ENCODE measurements around the gene NUP37.
"Not testable (repeated sequence)": the region's sequence is repeated elsewhere in the genome, so short reads cannot be mapped to it uniquely, and the experiment has no call there.

DNA sequence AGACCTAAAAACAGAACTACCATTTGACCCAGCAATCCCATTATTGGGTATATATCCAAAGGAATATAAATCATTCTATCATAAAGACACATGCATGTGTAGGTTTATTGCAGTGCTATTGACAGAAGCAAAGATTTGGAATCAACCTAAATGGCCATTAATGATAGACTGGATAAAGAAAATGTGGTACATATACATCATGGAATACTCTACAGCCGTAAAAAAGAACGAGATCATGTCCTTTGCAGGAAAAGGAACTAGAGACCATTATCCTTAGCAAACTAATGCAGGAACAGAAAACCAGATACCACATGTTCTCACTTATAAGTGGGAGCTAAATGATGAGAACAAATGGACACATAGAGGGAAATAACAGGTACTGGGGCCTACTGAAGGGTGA is 11.5 kb upstream of the NUP37 start:
- TF ChIP-seq, protein P1, sequence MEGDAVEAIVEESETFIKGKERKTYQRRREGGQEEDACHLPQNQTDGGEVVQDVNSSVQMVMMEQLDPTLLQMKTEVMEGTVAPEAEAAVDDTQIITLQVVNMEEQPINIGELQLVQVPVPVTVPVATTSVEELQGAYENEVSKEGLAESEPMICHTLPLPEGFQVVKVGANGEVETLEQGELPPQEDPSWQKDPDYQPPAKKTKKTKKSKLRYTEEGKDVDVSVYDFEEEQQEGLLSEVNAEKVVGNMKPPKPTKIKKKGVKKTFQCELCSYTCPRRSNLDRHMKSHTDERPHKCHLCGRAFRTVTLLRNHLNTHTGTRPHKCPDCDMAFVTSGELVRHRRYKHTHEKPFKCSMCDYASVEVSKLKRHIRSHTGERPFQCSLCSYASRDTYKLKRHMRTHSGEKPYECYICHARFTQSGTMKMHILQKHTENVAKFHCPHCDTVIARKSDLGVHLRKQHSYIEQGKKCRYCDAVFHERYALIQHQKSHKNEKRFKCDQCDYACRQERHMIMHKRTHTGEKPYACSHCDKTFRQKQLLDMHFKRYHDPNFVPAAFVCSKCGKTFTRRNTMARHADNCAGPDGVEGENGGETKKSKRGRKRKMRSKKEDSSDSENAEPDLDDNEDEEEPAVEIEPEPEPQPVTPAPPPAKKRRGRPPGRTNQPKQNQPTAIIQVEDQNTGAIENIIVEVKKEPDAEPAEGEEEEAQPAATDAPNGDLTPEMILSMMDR (IDR thresholded peaks at IDR 0.05): not testable (repeated sequence)
- TF ChIP-seq POLR2A, EP300, POLR2AphosphoS5 (IDR thresholded peaks at IDR 0.05): not testable (repeated sequence)
